IPS DF 6.9 (cell line): ENCODE data around the gene MEP1B.

Experiments used
- DNase-seq: peaks from one replicate; pipeline ENCODE4 v3.0.0-alpha.2; 2013; ENCODE audit warnings: low read depth, low spot score
- H3K27ac ChIP-seq: one replicate; pipeline ENCODE4 v1.5.1; 2013; ENCODE audit warnings: low read length, control low read depth
- H3K27me3 ChIP-seq: 2 replicates; pipeline ENCODE4 v1.6.1; 2013; ENCODE audit warnings: mild to moderate bottlenecking, low read length; ENCODE audit not compliant: control insufficient read depth, insufficient read depth
- H3K36me3 ChIP-seq: 2 replicates; pipeline ENCODE4 v1.6.1; 2013; ENCODE audit warnings: low read length; ENCODE audit not compliant: control insufficient read depth, insufficient read depth
- H3K4me1 ChIP-seq: 2 replicates; pipeline ENCODE4 v1.6.1; 2013; ENCODE audit warnings: low read length; ENCODE audit not compliant: control insufficient read depth, insufficient read depth
- H3K4me3 ChIP-seq: 2 replicates; pipeline ENCODE4 v1.5.1; 2013; ENCODE audit warnings: mild to moderate bottlenecking, low read length
- H3K9me3 ChIP-seq: 2 replicates; pipeline ENCODE4 v1.6.1; 2013; ENCODE audit warnings: low read length, inconsistent platforms; ENCODE audit not compliant: control insufficient read depth, insufficient read depth
- WGBS: extraction: QIAGEN DNeasy Blood & Tissue Kit; methylation state at CpG from one replicate; pipeline ENCODE4 v1.1.7; 2013; ENCODE audit warnings: mixed read lengths, missing lambda C conversion rate; ENCODE audit not compliant: insufficient read length, insufficient coverage; 5-methylcytosine and 5-hydroxymethylcytosine counted together

Gene MEP1B

DNA sequence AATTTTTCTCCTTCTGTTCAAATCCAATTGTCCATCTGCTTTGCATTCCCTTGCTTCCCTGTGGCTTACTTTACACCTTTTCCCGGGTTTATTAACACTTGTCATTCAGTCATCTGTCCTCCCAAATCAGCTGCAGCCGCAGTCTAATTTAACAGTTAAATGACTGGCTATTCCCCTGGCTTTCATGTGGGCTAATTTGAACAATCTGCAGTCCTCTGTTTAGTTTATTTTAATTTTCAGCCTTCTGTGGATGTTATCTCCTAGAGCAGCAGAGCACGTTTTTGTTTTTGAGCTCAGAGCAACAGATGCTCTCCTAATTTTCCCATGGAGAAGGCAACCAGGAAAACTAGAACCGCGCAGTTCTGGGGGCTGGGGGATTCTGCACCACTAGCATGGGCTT is 55.0 kb downstream of the MEP1B start:
- Histone ChIP-seq H3K27me3 (no peaks in the 10 kb centered on the region), H3K4me1 (0 out of 2 replicates have a peak, but pooled peaks cover 2% of the 10 kb centered on the region), H3K36me3 (no peaks in the 10 kb centered on the region), H3K9me3 (no peaks in the 10 kb centered on the region), H3K27ac (no peak overlapping the region), H3K4me3 (no peak overlapping the region)
- no peak for DNase-seq
- no CpG with 5 or more reads among the region's 5 CpGs for WGBS

GRCh38 chr18:32249147-32249929 is 59.5 kb downstream of the MEP1B start:
- WGBS, result 100% methylated on average over 1 of the region's 8 CpGs
- DNase-seq, result no peak
- Histone ChIP-seq H3K9me3 (no peaks in the 10 kb centered on the region), H3K36me3 (no peaks in the 10 kb centered on the region), H3K4me3 (no peak overlapping the region), H3K27ac (no peak overlapping the region), H3K27me3 (no peaks in the 10 kb centered on the region), H3K4me1 (peaks cover 2% of the 10 kb centered on the region; the same call in 1 of the 2 replicates)

DNA sequence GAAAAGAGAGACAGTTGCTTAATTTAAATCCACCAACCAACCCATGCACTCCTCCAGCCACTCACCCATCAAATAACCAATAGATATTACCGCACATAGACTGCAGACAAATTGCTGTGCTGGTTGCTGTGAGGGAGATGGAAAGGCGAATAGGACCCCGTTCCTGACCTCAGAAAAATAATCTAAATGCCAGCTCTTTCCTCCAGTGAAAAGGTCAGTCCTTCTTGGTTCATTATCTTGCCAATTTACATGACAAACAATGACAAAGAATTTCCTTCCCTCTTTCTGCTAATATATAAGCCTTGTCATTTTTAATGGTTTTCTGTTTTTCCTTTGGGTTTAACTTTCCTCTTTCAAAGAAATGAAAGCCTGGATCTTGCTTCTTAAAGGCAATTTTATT is 61.6 kb downstream of the MEP1B start:
- H3K4me3 ChIP-seq, result no peak overlapping the region
- H3K27me3 ChIP-seq, result no peaks in the 10 kb centered on the region
- no peak overlapping the region for H3K27ac ChIP-seq
- no peaks in the 10 kb centered on the region for H3K36me3 ChIP-seq
- no peaks in the 10 kb centered on the region for H3K9me3 ChIP-seq
- DNase-seq, result no peak
- peaks cover 2% of the 10 kb centered on the region; the same call in 1 of the 2 replicates for H3K4me1 ChIP-seq
- no CpG with 5 or more reads among the region's 3 CpGs for WGBS

DNA sequence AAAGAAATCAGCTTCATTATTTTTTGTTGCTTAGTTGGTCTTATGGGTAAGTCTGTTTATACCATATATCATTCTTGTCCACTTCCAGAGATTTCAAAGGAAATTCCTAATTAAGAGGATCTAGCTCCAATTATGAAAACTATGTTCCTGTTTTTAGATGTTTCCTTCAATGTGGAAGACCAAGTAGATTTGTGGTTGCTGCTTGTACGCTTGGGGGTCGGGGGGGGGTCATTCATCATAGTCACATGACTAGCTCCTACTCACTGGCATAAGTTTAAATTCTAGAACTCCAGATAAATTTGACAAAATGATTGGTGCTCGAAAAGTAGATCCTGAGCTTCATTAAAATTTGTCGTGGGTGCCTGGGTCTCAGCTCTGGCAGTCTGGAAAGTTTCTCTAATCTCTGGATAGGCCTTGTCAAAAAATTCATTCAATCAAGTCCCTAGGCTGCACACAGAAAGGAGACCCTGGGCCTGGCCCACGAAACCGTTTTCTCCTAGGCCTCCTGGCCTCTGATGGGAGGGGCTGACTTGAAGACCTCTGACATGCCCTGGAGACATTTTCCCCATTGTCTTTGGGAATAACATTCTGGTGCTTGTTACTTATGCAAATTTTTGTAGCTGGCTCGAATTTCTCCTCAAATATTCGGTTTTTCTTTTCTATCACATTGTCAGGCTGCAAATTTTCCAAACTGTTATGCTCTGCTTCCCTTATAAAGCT is 62.5 kb downstream of the MEP1B start:
- no CpG with 5 or more reads among the region's 8 CpGs for WGBS
- no peak for DNase-seq
- Histone ChIP-seq H3K36me3 (no peaks in the 10 kb centered on the region), H3K27me3 (no peaks in the 10 kb centered on the region), H3K9me3 (no peaks in the 10 kb centered on the region), H3K4me3 (no peak overlapping the region), H3K27ac (no peak overlapping the region), H3K4me1 (peaks cover 2% of the 10 kb centered on the region; the same call in 1 of the 2 replicates)

GRCh38 chr18:32255570-32255969 is 65.7 kb downstream of the MEP1B start:
- Histone ChIP-seq H3K4me1 (peaks cover 2% of the 10 kb centered on the region; the same call in 1 of the 2 replicates), H3K4me3 (no peak overlapping the region), H3K36me3 (no peaks in the 10 kb centered on the region), H3K27me3 (no peaks in the 10 kb centered on the region), H3K27ac (no peak overlapping the region), H3K9me3 (no peaks in the 10 kb centered on the region)
- no peak for DNase-seq
- no CpG with 5 or more reads among the region's 3 CpGs for WGBS

DNA sequence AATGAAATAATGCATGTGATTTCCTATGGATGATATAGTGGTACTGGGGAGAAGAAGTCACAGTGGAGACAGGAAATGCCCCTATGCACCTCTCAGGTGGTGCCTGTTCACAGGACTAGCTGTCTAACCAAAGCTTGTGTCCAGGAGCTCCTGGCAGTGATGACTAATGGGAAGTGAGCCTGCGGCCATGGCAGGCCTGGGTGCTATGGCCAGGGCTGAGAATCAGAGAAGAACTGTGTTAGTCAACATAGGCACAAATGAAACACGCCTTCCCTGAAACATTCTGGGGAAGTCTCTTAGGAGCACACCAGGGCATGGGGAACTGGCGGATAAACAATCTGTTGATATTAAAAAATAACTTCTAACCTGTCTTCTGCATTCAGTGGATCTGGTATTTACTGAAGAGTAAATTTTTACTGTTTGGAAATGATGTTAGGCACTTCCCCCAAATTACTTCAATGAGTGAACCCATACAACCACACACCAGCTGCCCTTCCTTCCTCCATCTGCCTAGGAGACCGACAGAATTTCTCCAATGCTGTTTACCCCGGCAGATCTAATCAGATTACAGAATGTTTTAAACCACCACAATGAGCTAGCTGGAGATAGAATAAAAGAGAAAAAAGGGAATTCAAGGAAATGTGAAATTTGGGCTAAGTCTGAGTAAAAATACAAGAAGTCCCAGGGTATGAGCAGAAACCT is 67.4 kb downstream of the MEP1B start:
- DNase-seq, result no peak
- Histone ChIP-seq H3K4me3 (no peak overlapping the region), H3K9me3 (no peaks in the 10 kb centered on the region), H3K27ac (no peak overlapping the region), H3K4me1 (no peaks in the 10 kb centered on the region), H3K36me3 (no peaks in the 10 kb centered on the region), H3K27me3 (no peaks in the 10 kb centered on the region)
- WGBS, result no CpG with 5 or more reads among the region's 5 CpGs

DNA sequence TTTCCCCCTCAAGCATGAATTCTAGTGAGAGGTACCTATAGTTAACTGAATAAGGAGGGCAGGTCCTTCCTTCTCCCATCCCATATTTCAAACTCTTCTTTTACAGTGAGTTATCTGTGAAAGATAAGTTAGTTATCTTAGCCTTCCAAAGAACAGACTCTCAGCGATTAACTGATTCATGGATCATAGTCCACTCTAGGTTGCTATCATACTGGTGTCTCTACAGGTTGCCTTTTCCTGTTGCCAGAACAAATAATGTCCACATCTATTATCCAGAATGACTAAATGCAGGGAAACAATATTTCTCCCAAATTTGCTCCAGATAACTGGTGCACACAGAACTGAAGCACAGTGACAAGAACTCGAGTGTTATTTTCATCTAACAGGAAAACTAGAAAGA is 68.3 kb downstream of the MEP1B start:
- H3K9me3 ChIP-seq, result no peaks in the 10 kb centered on the region
- H3K36me3 ChIP-seq, result no peaks in the 10 kb centered on the region
- no peaks in the 10 kb centered on the region for H3K4me1 ChIP-seq
- no peak overlapping the region for H3K27ac ChIP-seq
- H3K4me3 ChIP-seq, result no peak overlapping the region
- no peak for DNase-seq
- no peaks in the 10 kb centered on the region for H3K27me3 ChIP-seq
- WGBS, result no CpG with 5 or more reads among the region's 2 CpGs

DNA sequence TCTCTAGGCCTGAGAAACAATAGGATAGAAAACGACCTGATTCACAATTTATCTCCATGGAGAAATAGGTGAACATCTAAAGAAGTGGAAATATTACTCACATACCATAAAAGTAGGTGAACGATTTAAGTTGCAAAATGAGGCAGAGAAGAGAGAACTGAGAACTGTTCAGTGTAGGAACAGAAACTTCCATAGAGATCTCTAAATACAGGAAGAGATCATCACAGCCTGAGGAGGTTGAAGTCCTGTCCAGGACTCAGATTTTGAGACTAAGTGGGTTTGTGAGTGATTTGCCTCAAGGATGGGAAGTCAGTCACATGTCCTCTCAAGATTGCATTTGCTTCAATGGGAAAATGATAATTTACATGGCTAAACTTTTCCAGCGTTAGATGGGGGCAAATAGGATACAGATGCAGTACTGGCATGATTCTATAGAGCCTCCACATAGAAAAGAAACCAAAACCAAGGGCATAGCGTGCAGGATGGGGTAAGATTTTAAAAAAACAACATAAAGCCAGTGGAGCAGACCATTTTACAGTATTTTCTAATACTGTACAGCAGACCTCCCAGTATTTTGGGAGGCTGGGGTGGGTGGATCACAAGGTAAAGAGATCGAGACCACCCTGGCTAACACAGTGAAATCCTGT is 68.8 kb downstream of the MEP1B start:
- Histone ChIP-seq H3K27ac (no peak overlapping the region), H3K36me3 (no peaks in the 10 kb centered on the region), H3K4me1 (no peaks in the 10 kb centered on the region), H3K9me3 (no peaks in the 10 kb centered on the region), H3K4me3 (no peak overlapping the region), H3K27me3 (no peaks in the 10 kb centered on the region)
- no peak for DNase-seq
- no CpG with 5 or more reads among the region's 5 CpGs for WGBS

GRCh38 chr18:32259553-32259952 is 69.7 kb downstream of the MEP1B start:
- no peak for DNase-seq
- no peaks in the 10 kb centered on the region for H3K27me3 ChIP-seq
- no peaks in the 10 kb centered on the region for H3K4me1 ChIP-seq
- no peak overlapping the region for H3K4me3 ChIP-seq
- H3K36me3 ChIP-seq, result no peaks in the 10 kb centered on the region
- no peak overlapping the region for H3K27ac ChIP-seq
- WGBS, result no CpG with 5 or more reads among the region's 6 CpGs
- H3K9me3 ChIP-seq, result no peaks in the 10 kb centered on the region

GRCh38 chr18:32261003-32261402 is 71.2 kb downstream of the MEP1B start:
- no peaks in the 10 kb centered on the region for H3K36me3 ChIP-seq
- H3K9me3 ChIP-seq, result no peaks in the 10 kb centered on the region
- no peaks in the 10 kb centered on the region for H3K4me1 ChIP-seq
- H3K27ac ChIP-seq, result no peak overlapping the region
- H3K27me3 ChIP-seq, result no peaks in the 10 kb centered on the region
- DNase-seq, result no peak
- WGBS, result no CpG with 5 or more reads among the region's 5 CpGs
- H3K4me3 ChIP-seq, result no peak overlapping the region
